Endothelial cell of umbilical vein (primary cell): ENCODE results near the gene SLCO2A1.

Source experiments
- EZH2 ChIP-seq: IDR thresholded peaks from 2 replicates; pipeline ENCODE4 v1.6.1; 2012; ENCODE audit warnings: borderline replicate concordance, low read depth, mild to moderate bottlenecking, moderate library complexity, low read length, inconsistent platforms; ENCODE audit not compliant: severe bottlenecking
- FOS ChIP-seq: IDR thresholded peaks from 2 replicates; pipeline ENCODE4 v1.6.1; 2011; ENCODE audit warnings: mild to moderate bottlenecking, low read length, moderate library complexity, borderline replicate concordance; ENCODE audit not compliant: insufficient read depth
- GATA2 ChIP-seq: IDR thresholded peaks from 2 replicates; pipeline ENCODE4 v1.7.0; 2011; ENCODE audit warnings: low read depth, mild to moderate bottlenecking, moderate library complexity, mixed read lengths, low read length; ENCODE audit not compliant: insufficient read length, insufficient read depth
- MYC ChIP-seq: IDR thresholded peaks from one replicate; pipeline ENCODE4 v1.6.1; 2011; ENCODE audit warnings: mild to moderate bottlenecking, low read depth, low read length
- POLR2A ChIP-seq: IDR thresholded peaks from 2 replicates; pipeline ENCODE4 v1.6.1; 2012; ENCODE audit warnings: low read depth, mild to moderate bottlenecking, control low read depth, low read length
- TF ChIP-seq, protein P1 (sequence below), 2 donors: IDR thresholded peaks; 1 replicate in 1 of 2; 2 replicates in 1 of 2; pipeline ENCODE4 v1.5.1; 2011; ENCODE audit warnings: low read length in 2 of 2, mild to moderate bottlenecking in 2 of 2, moderate library complexity in 2 of 2, control low read depth in 1 of 2, inconsistent platforms in 1 of 2, low read depth in 1 of 2; ENCODE audit not compliant: insufficient read depth in 1 of 2; ENCODE audit errors: extremely low read depth in 1 of 2

DNA sequence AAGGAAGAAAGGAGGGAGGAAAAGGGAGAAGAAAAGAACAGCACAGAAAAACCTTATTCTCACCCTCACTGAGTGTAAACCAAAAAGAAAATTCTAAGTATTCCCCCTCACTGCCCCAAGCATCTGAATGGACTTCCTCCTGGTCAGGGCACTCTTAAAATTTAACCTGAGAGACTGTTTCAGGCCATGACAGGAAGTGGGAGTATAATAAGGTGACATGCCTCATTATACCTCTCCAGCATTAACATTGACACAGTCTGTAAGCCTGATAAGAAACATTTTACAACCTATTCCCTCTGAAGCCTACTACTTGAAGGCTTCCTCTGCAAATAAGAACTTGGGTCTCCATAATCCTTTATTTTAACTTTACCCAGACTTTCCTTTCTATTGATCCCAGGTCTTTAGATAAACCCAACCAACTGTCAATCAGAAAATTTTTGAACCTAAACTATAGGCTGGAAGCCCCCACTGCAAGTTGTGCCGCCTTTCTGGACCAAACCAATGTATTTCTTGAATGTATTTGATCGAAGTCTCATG is 41.7 kb downstream of the SLCO2A1 start:
- TF ChIP-seq POLR2A (no peak), EZH2 (no peak), MYC (no peak), GATA2 (no peak), FOS (no peak)
- TF ChIP-seq, protein P1, sequence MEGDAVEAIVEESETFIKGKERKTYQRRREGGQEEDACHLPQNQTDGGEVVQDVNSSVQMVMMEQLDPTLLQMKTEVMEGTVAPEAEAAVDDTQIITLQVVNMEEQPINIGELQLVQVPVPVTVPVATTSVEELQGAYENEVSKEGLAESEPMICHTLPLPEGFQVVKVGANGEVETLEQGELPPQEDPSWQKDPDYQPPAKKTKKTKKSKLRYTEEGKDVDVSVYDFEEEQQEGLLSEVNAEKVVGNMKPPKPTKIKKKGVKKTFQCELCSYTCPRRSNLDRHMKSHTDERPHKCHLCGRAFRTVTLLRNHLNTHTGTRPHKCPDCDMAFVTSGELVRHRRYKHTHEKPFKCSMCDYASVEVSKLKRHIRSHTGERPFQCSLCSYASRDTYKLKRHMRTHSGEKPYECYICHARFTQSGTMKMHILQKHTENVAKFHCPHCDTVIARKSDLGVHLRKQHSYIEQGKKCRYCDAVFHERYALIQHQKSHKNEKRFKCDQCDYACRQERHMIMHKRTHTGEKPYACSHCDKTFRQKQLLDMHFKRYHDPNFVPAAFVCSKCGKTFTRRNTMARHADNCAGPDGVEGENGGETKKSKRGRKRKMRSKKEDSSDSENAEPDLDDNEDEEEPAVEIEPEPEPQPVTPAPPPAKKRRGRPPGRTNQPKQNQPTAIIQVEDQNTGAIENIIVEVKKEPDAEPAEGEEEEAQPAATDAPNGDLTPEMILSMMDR (IDR thresholded peaks at IDR 0.05; ENCODE audit: extremely low read depth in 1 of 2, insufficient read depth in 1 of 2, low read depth in 1 of 2, low read length in 2 of 2) = no peak
